ENCODE data around the gene FAM89B. TPM values are rescaled to one million over a fixed set of nuclear protein-coding genes. Genes with fewer than 3 reads are reported as not detected.

FAM89B gene
- total RNA-seq, 4 donors from 2014 or later = 86.6 to 154 (median 119) TPM

DNA sequence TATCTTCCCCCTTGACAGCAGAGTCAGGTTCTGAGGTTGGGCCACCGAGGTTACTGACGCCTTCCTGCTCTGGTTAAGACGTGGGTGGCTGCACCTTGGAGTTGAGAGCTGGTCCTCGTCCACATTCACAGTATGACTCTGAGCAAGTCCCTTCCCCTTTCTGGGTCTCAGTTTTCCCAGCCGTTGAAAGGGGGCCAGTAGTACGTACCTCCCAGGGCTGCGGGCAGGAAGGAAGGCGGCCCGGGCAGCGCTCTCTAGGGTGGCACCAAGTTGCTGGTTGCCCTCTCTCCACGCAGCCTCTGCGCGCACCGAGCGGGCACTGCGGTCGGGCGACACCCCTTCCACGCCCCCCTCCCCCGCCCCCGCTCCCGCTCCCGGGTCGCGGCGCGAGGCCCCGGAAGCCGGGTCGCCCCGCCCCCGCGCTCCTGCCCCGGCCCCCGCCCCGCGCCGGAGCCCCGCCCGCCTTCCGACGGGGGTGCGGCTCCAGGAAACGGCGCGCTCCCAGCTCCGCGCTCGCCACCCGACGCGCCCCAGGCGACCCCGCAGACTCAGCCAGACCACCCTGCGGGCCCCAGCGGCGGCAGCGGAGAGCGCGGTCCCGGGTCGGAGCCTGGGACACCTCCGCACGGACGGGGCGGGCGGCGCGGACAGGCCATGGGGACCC is 3.4 kb downstream of the FAM89B start, which contains the start of gene EHBP1L1:
EHBP1L1 (plus strand) TSS at position 486 of the 664 bp plus-strand sequence. CDS start 250 bp downstream, outside the sequence.
- Histone ChIP-seq H3K4me3 (peak within 1 kb of the TSS; percentile 65 to 97 (median 80)), H3K36me3 (peaks cover 0 to 18% of the 10 kb centered on the region in 2 donors), H3K9me3 (no peaks in the 10 kb centered on the region), H3K27me3 (no peaks in the 10 kb centered on the region), H3K27ac (peak within 1 kb of the TSS; percentile 100), H3K4me1 (peaks cover 64 to 75% of the 10 kb centered on the region in 2 donors)
- intact Hi-C loops (cut with DNase I; ENCODE audit: low total_unique reads) (loop anchor here (1.0 to 5.0 kb wide), 3 partner anchors 40 to 718 kb away; partner anchors contain the start of gene PCNX3), in situ Hi-C loops (cut with MboI; ENCODE audit: low sequenced_read_pairs in 4 of 4) (no loop called here)
- TF ChIP-seq POLR2A (IDR thresholded peaks at IDR 0.05) = peak; percentile 82 to 85
- TF ChIP-seq, protein P1, sequence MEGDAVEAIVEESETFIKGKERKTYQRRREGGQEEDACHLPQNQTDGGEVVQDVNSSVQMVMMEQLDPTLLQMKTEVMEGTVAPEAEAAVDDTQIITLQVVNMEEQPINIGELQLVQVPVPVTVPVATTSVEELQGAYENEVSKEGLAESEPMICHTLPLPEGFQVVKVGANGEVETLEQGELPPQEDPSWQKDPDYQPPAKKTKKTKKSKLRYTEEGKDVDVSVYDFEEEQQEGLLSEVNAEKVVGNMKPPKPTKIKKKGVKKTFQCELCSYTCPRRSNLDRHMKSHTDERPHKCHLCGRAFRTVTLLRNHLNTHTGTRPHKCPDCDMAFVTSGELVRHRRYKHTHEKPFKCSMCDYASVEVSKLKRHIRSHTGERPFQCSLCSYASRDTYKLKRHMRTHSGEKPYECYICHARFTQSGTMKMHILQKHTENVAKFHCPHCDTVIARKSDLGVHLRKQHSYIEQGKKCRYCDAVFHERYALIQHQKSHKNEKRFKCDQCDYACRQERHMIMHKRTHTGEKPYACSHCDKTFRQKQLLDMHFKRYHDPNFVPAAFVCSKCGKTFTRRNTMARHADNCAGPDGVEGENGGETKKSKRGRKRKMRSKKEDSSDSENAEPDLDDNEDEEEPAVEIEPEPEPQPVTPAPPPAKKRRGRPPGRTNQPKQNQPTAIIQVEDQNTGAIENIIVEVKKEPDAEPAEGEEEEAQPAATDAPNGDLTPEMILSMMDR (IDR thresholded peaks at IDR 0.05 in 4 of 5, conservative IDR thresholded peaks at IDR 0.05 in 1 of 5) = no peak
- peak in 1 of 2 donors; percentile 73 for DNase-seq
- ATAC-seq = peak; percentile 13

DNA sequence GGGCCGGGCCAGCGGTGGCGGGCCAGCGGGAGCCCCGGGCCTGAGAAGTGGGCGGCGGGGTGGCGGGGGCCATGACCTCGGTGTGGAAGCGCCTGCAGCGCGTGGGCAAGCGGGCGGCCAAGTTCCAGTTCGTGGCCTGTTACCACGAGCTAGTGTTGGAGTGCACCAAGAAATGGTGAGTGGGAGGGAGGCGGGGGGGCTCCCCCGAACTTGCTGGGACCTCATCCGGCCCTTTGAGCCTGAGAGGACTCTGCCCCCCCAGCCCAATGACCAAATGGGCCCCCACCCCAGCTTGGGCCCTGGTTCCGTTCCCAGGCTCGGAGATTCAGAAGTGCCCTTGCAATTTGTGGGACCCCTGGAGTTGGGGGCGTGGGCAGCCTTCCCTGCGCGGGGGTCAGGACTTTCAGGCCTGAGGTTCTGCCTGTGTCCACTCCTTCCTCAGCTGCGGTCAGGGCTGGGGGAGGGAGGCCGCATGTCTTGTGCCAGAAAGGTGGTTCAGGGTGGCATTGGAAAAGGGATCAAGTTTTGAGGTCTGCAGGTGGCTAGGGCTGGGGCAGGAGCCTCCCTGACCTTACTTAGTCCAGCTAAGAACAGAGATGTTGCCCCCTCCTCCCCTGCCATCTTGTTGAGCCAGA is 4.0 kb downstream of the FAM89B start:
- Histone ChIP-seq H3K4me3 (peak overlapping the region; percentile 65 to 97 (median 80)), H3K9me3 (no peaks in the 10 kb centered on the region), H3K36me3 (peaks cover 0 to 24% of the 10 kb centered on the region in 2 donors), H3K27me3 (no peaks in the 10 kb centered on the region), H3K4me1 (peaks cover 63 to 73% of the 10 kb centered on the region in 2 donors), H3K27ac (peak overlapping the region; percentile 100)
- ATAC-seq = peak in 1 of 2 donors; percentile 8
- TF ChIP-seq POLR2A (IDR thresholded peaks at IDR 0.05) = no peak
- TF ChIP-seq, protein P1 (IDR thresholded peaks at IDR 0.05 in 4 of 5, conservative IDR thresholded peaks at IDR 0.05 in 1 of 5) = no peak
- DNase-seq = peak in 1 of 2 donors; percentile 63
- intact Hi-C loops (cut with DNase I; ENCODE audit: low total_unique reads) = loop anchor here (1.0 to 5.0 kb wide), 2 partner anchors 158 to 719 kb away; no protein-coding TSS in a partner anchor
- in situ Hi-C loops (cut with MboI; ENCODE audit: low sequenced_read_pairs in 4 of 4) = no loop called here

DNA sequence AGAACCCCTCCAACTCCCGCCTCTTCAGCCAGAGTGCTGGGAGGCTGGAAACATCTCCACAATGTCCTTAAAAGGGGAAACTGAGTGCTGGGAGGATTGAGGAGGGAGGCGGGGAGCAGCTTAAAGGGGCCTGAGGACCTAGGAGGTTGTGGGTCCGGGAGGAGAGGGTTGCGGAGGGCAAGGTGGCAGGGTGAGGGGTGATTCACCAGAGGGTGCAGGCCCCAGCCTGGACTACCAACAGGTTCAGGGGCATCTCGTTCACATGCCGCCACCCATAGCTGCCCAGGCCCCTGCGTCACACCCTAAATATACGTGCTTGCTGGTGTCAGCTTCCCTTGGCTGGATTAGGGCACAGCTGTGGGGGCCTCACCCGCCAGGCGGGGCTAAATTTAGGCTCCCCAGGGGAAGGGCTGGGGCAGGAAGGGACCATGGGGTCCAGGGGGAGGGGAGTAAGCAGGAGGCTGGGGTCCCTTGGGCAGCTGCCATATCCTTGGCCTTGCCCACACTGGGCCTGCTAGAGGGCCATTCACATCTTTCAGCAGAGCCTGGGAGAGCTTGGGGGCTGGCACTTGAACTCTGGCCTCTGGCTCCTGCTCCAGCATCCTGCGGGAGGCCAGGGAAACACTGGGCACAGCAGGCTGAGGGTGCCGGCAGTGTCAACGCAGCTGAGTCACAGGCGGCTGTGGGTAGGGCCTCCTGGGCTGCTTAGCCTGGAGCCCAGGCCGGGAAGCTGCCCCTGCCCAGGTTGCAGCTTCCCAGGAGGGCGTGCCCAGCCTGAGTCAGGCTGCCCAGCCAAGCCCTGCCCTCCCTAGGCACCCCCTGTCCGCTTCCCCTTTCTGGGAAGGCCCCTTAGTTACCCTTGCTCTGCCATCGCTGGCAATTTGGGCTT is 4.8 kb downstream of the FAM89B start:
- peak; percentile 49 to 53 for ATAC-seq
- intact Hi-C loops (cut with DNase I; ENCODE audit: low total_unique reads) (loop anchor here (1.0 to 5.0 kb wide), 3 partner anchors 10 to 720 kb away; no protein-coding TSS in a partner anchor), in situ Hi-C loops (cut with MboI; ENCODE audit: low sequenced_read_pairs in 4 of 4) (no loop called here)
- Histone ChIP-seq H3K9me3 (no peaks in the 10 kb centered on the region), H3K4me1 (peaks cover 56 to 66% of the 10 kb centered on the region in 2 donors), H3K4me3 (peak overlapping the region; percentile 65 to 97 (median 80)), H3K27me3 (no peaks in the 10 kb centered on the region), H3K27ac (peak overlapping the region; percentile 100), H3K36me3 (peaks cover 0 to 29% of the 10 kb centered on the region in 2 donors)
- peak; percentile 95 to 98 for DNase-seq
- TF ChIP-seq, protein P1 (IDR thresholded peaks at IDR 0.05 in 4 of 5, conservative IDR thresholded peaks at IDR 0.05 in 1 of 5) = peak in 2 of 5 experiments; percentile 7 to 21
- TF ChIP-seq POLR2A (IDR thresholded peaks at IDR 0.05) = peak; percentile 94 to 97

DNA sequence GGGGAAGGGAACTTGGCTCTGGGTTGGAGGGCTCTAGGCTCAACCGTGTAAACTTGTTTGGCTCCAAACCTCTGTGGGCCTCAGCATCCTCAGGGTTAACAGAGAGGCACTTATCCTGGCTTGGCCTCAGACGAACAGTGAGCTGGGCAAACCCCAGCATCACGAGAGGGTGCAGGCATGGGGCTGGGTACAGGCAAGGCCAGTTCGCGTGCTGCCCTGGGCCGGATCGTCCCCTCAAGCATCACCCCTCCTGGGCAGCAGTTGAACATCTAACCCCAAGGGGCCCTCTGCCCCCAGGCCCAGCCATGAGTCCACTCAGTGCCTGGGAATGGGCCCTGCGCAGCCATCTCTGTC is 5.4 kb downstream of the FAM89B start:
- no peaks in the 10 kb centered on the region for H3K9me3 ChIP-seq
- H3K27me3 ChIP-seq = no peaks in the 10 kb centered on the region
- peak overlapping the region; percentile 65 to 97 (median 80) for H3K4me3 ChIP-seq
- ATAC-seq (peak; percentile 15 to 19), DNase-seq (peak in 1 of 2 donors; percentile 58)
- peaks cover 55 to 64% of the 10 kb centered on the region in 2 donors for H3K4me1 ChIP-seq
- peaks cover 0 to 33% of the 10 kb centered on the region in 2 donors for H3K36me3 ChIP-seq
- TF ChIP-seq POLR2A (IDR thresholded peaks at IDR 0.05) = peak in 1 of 2 donors; percentile 43
- TF ChIP-seq, protein P1 (IDR thresholded peaks at IDR 0.05 in 4 of 5, conservative IDR thresholded peaks at IDR 0.05 in 1 of 5) = no peak
- in situ Hi-C loops (cut with MboI; ENCODE audit: low sequenced_read_pairs in 4 of 4) (no loop called here), intact Hi-C loops (cut with DNase I; ENCODE audit: low total_unique reads) (loop anchor here (1.0 to 5.0 kb wide), 2 partner anchors 10 to 720 kb away; no protein-coding TSS in a partner anchor)
- H3K27ac ChIP-seq = peak overlapping the region; percentile 100

Measured in gastrocnemius medialis (tissue), 4 donors.